Measurements from ENCODE around the gene CHRM1.
"Not testable (repeated sequence)": the region's sequence is repeated elsewhere in the genome, so short reads cannot be mapped to it uniquely, and the experiment has no call there.

CHRM1 gene

DNA sequence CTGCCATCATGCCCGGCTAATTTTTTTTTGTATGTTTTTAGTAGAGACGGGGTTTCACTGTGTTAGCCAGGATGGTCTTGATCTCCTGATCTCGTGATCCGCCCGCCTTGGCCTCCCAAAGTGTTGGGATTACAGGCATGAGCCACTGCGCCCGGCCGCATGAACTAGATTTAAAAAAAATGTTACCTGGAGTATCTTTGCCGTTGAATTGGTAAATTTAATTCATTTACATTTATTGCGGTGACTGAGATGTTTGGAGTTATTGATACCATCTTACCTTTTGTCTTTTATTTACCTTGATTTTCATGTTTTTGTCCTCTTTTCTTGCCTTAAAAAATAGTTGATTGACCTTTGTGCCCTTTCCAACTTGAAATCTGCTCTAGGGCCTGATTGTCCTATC lies 24.4 kb upstream of the CHRM1 start:
- H3K4me3 ChIP-seq (ENCODE audit: low read length in 2 of 2); H3K9ac ChIP-seq (ENCODE audit: low read depth in 1 of 2, low read length in 2 of 2); H3K27me3 ChIP-seq (ENCODE audit: control insufficient read depth in 2 of 2, insufficient read depth in 2 of 2, low read length in 2 of 2); H3K27ac ChIP-seq (ENCODE audit: low read depth in 2 of 2, low read length in 2 of 2); H3K9me3 ChIP-seq (ENCODE audit: control insufficient read depth in 2 of 2, low read length in 2 of 2); H3K36me3 ChIP-seq (ENCODE audit: control insufficient read depth in 2 of 2, insufficient read depth in 2 of 2, low read length in 2 of 2); H3K4me1 ChIP-seq (ENCODE audit: control insufficient read depth in 2 of 2, insufficient read depth in 2 of 2, low read length in 2 of 2): not testable (repeated sequence)

DNA sequence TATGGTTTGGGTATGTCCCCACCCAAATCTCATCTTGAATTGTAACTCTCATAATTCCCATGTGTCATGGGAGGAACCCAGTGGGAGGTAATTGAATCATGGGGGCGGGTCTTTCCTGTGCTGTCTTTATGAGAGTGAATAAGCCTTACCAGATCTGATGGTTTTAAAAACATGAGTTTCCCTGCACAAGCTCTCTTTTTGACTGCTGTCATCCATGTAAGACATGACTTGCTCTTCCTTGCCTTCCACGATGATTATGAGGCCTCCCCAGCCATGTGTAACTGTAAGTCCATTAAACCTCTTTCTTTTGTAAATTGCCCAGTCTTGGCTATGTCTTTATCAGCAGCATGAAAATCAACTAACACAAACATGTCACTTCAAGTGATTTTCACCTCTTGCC lies 16.4 kb upstream of the CHRM1 start:
- not testable (repeated sequence) for H3K27me3 ChIP-seq (ENCODE audit: control insufficient read depth in 2 of 2, insufficient read depth in 2 of 2, low read length in 2 of 2); H3K27ac ChIP-seq (ENCODE audit: low read depth in 2 of 2, low read length in 2 of 2); H3K36me3 ChIP-seq (ENCODE audit: control insufficient read depth in 2 of 2, insufficient read depth in 2 of 2, low read length in 2 of 2)

DNA sequence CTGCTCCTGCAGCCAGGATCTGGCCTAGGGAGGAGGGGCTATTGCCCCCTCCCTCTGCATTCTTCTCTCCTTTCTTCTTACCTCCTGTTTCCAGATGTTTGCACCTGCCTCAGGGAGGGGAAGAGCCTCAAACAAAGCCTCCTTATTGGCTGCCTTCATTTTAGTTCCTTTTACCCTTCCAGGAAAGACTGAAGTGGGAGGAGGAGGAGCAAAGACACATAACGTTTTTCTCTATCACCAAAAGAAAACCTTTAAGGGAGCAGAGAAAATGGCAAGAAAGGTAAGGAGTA lies 13.3 kb upstream of the CHRM1 start:
- Histone ChIP-seq H3K36me3 (ENCODE audit: control insufficient read depth in 2 of 2, insufficient read depth in 2 of 2, low read length in 2 of 2) (no peaks in the 10 kb centered on the region), H3K4me3 (ENCODE audit: low read length in 2 of 2) (no peak overlapping the region), H3K27ac (ENCODE audit: low read depth in 2 of 2, low read length in 2 of 2) (no peak overlapping the region), H3K4me1 (ENCODE audit: control insufficient read depth in 2 of 2, insufficient read depth in 2 of 2, low read length in 2 of 2) (no peaks in the 10 kb centered on the region), H3K27me3 (ENCODE audit: control insufficient read depth in 2 of 2, insufficient read depth in 2 of 2, low read length in 2 of 2) (no peaks in the 10 kb centered on the region), H3K9me3 (ENCODE audit: control insufficient read depth in 2 of 2, low read length in 2 of 2) (no peaks in the 10 kb centered on the region), H3K9ac (ENCODE audit: low read depth in 1 of 2, low read length in 2 of 2) (no peak overlapping the region)

More for the DNA sequence above, 16.4 kb upstream of the CHRM1 start:
- H3K4me1 ChIP-seq (ENCODE audit: control insufficient read depth in 2 of 2, insufficient read depth in 2 of 2, low read length in 2 of 2); H3K9ac ChIP-seq (ENCODE audit: low read depth in 1 of 2, low read length in 2 of 2); H3K9me3 ChIP-seq (ENCODE audit: control insufficient read depth in 2 of 2, low read length in 2 of 2); H3K4me3 ChIP-seq (ENCODE audit: low read length in 2 of 2): not testable (repeated sequence)

DNA sequence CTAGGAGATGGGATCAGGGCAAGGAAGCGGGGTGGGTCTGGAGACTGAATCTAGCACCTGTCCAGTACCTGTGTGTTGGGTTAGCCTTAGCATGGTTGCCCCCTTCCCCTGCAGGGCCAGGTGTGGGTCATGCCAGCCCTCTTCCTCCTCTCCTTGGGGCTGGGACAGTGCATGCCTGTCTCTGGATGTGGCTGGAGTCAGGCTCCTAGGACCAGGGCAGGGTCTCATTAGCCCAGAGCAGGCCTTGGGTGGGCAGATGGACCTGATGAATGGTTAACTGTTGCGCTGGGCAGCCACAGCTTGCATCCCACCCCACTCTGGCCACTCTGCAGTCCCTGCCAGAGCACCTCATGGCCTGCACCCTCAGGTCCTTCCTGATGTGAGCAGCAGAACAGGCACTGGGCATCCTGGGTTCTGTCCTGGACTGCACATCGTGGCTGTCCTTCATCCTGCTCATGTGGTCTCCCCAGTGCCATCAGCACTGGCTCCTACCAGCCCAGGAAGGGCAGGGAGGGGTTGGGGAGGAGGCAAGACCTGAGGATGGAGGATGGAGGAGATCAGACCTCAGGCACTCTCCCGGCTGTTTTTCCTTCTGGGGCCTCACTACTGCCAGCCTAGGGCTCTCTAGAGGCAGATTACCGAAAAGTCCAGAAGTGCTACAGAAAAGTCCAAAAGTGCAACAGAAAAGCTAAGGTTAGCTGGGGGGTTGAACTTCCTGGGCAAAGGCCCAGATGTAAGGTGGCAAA lies 12.8 kb upstream of the CHRM1 start:
- no peak overlapping the region for H3K4me3 ChIP-seq (ENCODE audit: low read length in 2 of 2)
- no peaks in the 10 kb centered on the region for H3K27me3 ChIP-seq (ENCODE audit: control insufficient read depth in 2 of 2, insufficient read depth in 2 of 2, low read length in 2 of 2)
- H3K4me1 ChIP-seq (ENCODE audit: control insufficient read depth in 2 of 2, insufficient read depth in 2 of 2, low read length in 2 of 2): no peaks in the 10 kb centered on the region
- H3K9ac ChIP-seq (ENCODE audit: low read depth in 1 of 2, low read length in 2 of 2): no peak overlapping the region
- no peaks in the 10 kb centered on the region for H3K9me3 ChIP-seq (ENCODE audit: control insufficient read depth in 2 of 2, low read length in 2 of 2)
- H3K27ac ChIP-seq (ENCODE audit: low read depth in 2 of 2, low read length in 2 of 2): no peak overlapping the region
- H3K36me3 ChIP-seq (ENCODE audit: control insufficient read depth in 2 of 2, insufficient read depth in 2 of 2, low read length in 2 of 2): no peaks in the 10 kb centered on the region

DNA sequence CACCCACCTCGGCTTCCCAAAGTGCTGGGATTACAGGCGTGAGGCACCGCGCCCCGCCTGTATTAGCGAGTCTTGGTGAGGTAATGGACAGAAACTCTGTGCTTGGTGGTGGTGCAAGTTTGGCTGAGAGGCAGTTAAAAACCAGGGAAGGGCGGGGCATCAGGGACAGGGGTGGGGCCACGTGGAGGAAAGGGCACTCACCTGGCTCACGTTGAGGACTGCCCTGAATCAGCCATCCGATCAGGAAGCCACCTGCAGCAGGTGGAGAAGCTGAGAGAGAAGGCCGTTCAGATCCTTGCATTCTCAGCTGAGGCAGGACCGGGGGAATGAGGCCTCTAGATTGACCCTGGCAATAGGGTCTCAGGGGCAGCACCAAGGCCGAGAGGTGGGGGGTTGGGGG lies 12.1 kb upstream of the CHRM1 start:
- Histone ChIP-seq H3K4me3 (ENCODE audit: low read length in 2 of 2) (no peak overlapping the region), H3K9me3 (ENCODE audit: control insufficient read depth in 2 of 2, low read length in 2 of 2) (no peaks in the 10 kb centered on the region), H3K4me1 (ENCODE audit: control insufficient read depth in 2 of 2, insufficient read depth in 2 of 2, low read length in 2 of 2) (no peaks in the 10 kb centered on the region), H3K36me3 (ENCODE audit: control insufficient read depth in 2 of 2, insufficient read depth in 2 of 2, low read length in 2 of 2) (no peaks in the 10 kb centered on the region), H3K9ac (ENCODE audit: low read depth in 1 of 2, low read length in 2 of 2) (no peak overlapping the region), H3K27me3 (ENCODE audit: control insufficient read depth in 2 of 2, insufficient read depth in 2 of 2, low read length in 2 of 2) (peaks cover 0 to 6% of the 10 kb centered on the region in 2 donors), H3K27ac (ENCODE audit: low read depth in 2 of 2, low read length in 2 of 2) (no peak overlapping the region)

DNA sequence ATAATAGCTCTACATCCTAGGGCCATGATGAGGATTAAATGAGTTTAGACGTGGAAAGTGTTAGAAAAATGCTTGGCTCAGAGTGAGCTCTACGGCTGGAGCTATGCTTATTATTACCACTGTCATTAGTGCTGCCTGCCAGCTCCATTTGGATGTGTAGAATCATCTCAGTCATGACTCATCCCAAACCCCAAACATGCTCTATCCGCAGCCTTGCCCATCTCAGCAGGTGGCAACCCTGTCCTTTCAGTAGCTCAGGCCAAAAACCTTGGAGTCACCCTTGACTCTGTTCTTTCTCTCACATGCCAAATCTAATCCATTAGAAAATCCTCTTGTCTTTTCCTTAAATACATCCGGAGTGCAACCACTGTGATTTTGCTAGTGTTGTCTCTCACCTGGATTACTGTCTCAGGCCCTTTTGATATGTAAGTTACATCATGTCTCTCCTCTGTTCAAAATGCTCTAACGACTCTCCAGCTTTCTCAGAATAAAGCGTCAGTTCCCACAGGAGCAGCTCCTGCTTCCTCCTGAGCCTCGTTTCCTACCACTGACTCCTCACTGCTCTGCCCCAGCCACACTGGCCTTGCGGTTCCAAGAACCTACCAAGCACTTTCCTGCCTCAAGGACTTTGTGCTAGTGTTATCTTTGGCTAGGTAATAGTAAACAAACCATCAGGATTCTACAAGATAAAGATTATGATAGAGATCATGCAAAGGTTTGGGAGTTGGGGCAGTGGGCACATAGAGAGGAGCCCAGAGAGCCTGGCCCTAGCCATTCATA lies 10.5 kb upstream of the CHRM1 start:
- no peaks in the 10 kb centered on the region for H3K9me3 ChIP-seq (ENCODE audit: control insufficient read depth in 2 of 2, low read length in 2 of 2)
- no peaks in the 10 kb centered on the region for H3K36me3 ChIP-seq (ENCODE audit: control insufficient read depth in 2 of 2, insufficient read depth in 2 of 2, low read length in 2 of 2)
- peaks cover 12 to 20% of the 10 kb centered on the region in 2 donors for H3K27me3 ChIP-seq (ENCODE audit: control insufficient read depth in 2 of 2, insufficient read depth in 2 of 2, low read length in 2 of 2)
- H3K4me1 ChIP-seq (ENCODE audit: control insufficient read depth in 2 of 2, insufficient read depth in 2 of 2, low read length in 2 of 2): no peaks in the 10 kb centered on the region
- no peak overlapping the region for H3K27ac ChIP-seq (ENCODE audit: low read depth in 2 of 2, low read length in 2 of 2)
- no peak overlapping the region for H3K4me3 ChIP-seq (ENCODE audit: low read length in 2 of 2)
- H3K9ac ChIP-seq (ENCODE audit: low read depth in 1 of 2, low read length in 2 of 2): no peak overlapping the region

DNA sequence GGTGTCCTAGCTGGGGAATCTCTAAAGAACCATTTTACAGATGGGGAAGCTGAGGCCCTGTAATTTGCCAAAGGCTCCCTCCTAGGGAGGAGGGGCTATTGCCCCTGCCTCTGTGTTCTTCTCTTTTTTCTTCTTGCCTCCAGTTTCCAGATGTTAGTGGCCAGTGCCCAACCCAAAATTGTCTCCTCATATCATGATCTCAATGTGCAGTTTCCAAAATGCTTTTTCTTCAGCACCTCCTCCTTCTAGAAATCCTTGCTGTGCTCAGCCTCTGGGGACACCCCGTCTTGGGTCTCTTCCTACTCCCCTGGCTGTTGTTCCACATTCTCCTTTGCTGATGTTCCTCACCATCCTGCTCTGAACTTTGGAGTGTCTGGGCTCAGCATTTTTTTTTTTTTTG lies 9.5 kb upstream of the CHRM1 start:
- no peak overlapping the region for H3K27ac ChIP-seq (ENCODE audit: low read depth in 2 of 2, low read length in 2 of 2)
- H3K9ac ChIP-seq (ENCODE audit: low read depth in 1 of 2, low read length in 2 of 2): no peak overlapping the region
- peaks cover 18 to 28% of the 10 kb centered on the region in 2 donors for H3K27me3 ChIP-seq (ENCODE audit: control insufficient read depth in 2 of 2, insufficient read depth in 2 of 2, low read length in 2 of 2)
- H3K4me1 ChIP-seq (ENCODE audit: control insufficient read depth in 2 of 2, insufficient read depth in 2 of 2, low read length in 2 of 2): no peaks in the 10 kb centered on the region
- no peak overlapping the region for H3K4me3 ChIP-seq (ENCODE audit: low read length in 2 of 2)
- H3K36me3 ChIP-seq (ENCODE audit: control insufficient read depth in 2 of 2, insufficient read depth in 2 of 2, low read length in 2 of 2): no peaks in the 10 kb centered on the region
- H3K9me3 ChIP-seq (ENCODE audit: control insufficient read depth in 2 of 2, low read length in 2 of 2): no peaks in the 10 kb centered on the region

DNA sequence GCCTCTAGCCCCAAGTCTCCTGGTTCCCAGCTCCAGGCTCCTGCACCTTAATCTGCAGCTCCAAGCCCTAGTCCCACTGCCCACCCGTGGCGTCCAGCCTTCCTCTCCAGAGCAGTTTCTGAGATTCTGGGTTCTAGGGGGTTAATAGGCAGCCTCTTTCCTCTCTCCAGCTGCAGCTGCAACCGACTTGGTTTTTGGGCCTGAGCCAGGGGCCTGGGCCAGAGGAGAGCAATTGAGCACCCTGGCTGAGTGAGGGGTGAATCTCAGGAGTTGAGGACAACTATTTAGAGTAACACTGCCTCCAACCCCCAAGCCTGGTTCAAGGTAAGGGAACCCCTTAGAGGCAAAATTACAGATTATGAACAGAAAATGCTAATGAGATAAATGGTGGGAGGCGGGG lies 9.0 kb upstream of the CHRM1 start:
- no peaks in the 10 kb centered on the region for H3K9me3 ChIP-seq (ENCODE audit: control insufficient read depth in 2 of 2, low read length in 2 of 2)
- no peaks in the 10 kb centered on the region for H3K36me3 ChIP-seq (ENCODE audit: control insufficient read depth in 2 of 2, insufficient read depth in 2 of 2, low read length in 2 of 2)
- peaks cover 0 to 2% of the 10 kb centered on the region in 2 donors for H3K4me1 ChIP-seq (ENCODE audit: control insufficient read depth in 2 of 2, insufficient read depth in 2 of 2, low read length in 2 of 2)
- no peak overlapping the region for H3K27ac ChIP-seq (ENCODE audit: low read depth in 2 of 2, low read length in 2 of 2)
- H3K4me3 ChIP-seq (ENCODE audit: low read length in 2 of 2): no peak overlapping the region
- H3K9ac ChIP-seq (ENCODE audit: low read depth in 1 of 2, low read length in 2 of 2): no peak overlapping the region
- peaks cover 23 to 31% of the 10 kb centered on the region in 2 donors for H3K27me3 ChIP-seq (ENCODE audit: control insufficient read depth in 2 of 2, insufficient read depth in 2 of 2, low read length in 2 of 2)

DNA sequence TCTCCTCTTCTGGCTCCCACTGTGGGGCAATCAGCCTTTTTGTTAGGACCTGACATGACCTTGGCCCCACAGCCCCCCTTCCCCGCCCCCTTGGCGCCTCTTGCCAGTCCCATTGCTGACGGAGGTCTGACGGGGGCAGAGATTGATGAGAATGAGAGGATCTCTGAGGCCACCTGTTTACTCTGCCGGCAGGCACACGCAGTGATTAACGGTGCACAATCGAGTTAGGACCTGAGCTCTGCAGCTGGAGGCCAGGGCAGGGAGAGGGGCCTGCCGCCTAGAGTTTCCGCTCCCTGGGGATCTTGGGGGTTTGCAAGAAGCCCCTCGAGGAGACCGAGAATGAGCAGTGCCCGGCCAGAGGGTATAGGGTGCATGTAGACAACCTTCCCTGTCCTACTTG lies 6.8 kb upstream of the CHRM1 start:
- Histone ChIP-seq H3K9ac (ENCODE audit: low read depth in 1 of 2, low read length in 2 of 2) (no peak overlapping the region), H3K9me3 (ENCODE audit: control insufficient read depth in 2 of 2, low read length in 2 of 2) (no peaks in the 10 kb centered on the region), H3K27me3 (ENCODE audit: control insufficient read depth in 2 of 2, insufficient read depth in 2 of 2, low read length in 2 of 2) (peaks cover 34 to 41% of the 10 kb centered on the region in 2 donors), H3K36me3 (ENCODE audit: control insufficient read depth in 2 of 2, insufficient read depth in 2 of 2, low read length in 2 of 2) (no peaks in the 10 kb centered on the region), H3K4me1 (ENCODE audit: control insufficient read depth in 2 of 2, insufficient read depth in 2 of 2, low read length in 2 of 2) (peaks cover 2 to 3% of the 10 kb centered on the region in 2 donors), H3K27ac (ENCODE audit: low read depth in 2 of 2, low read length in 2 of 2) (no peak overlapping the region), H3K4me3 (ENCODE audit: low read length in 2 of 2) (no peak overlapping the region)

DNA sequence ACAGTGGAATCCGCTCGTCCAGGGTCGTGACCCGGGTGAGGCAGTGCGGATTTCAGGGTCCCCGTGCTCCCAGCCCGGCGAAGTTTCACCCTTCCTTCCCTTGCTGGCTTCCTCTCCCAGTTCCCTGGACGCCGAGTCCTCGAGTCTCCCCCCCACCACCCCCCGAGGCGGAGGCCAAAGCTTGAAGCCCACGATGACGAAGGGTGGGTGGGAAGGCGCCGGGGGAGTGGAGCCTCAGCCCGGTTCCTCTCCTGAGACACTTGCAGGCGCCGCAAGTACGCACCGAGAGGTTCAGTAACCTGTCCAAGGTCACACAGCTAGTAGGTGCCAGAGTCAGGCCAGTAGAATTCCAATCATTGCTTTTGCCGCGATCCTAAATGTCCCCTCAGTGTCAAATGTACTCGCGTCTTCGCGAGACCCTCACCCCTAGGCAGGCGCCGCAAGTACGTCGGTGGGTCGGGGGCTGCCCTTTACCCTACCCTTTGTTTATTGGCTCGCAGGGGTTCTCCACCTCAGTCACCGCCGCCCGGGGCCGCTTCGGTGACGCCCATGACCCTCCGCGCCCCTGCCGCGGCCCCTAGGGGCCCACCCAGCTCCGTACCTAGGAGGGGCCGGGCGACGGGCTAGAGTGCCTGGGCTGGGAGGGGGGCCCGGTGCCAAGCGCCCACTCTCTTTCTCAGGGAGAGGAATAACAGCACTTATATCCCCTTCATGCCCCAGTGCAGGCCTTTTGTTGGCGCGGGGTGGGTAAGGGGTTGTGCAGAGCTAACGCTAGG lies 5.7 kb upstream of the CHRM1 start:
- peaks cover 45 to 46% of the 10 kb centered on the region in 2 donors for H3K27me3 ChIP-seq (ENCODE audit: control insufficient read depth in 2 of 2, insufficient read depth in 2 of 2, low read length in 2 of 2)
- no peaks in the 10 kb centered on the region for H3K9me3 ChIP-seq (ENCODE audit: control insufficient read depth in 2 of 2, low read length in 2 of 2)
- peak overlapping the region in 1 of 2 donors; percentile 0 for H3K4me3 ChIP-seq (ENCODE audit: low read length in 2 of 2)

More for the DNA sequence above, 5.7 kb upstream of the CHRM1 start:
- no peak overlapping the region for H3K9ac ChIP-seq (ENCODE audit: low read depth in 1 of 2, low read length in 2 of 2)
- H3K36me3 ChIP-seq (ENCODE audit: control insufficient read depth in 2 of 2, insufficient read depth in 2 of 2, low read length in 2 of 2): no peaks in the 10 kb centered on the region
- no peak overlapping the region for H3K27ac ChIP-seq (ENCODE audit: low read depth in 2 of 2, low read length in 2 of 2)
- peaks cover 2 to 7% of the 10 kb centered on the region in 2 donors for H3K4me1 ChIP-seq (ENCODE audit: control insufficient read depth in 2 of 2, insufficient read depth in 2 of 2, low read length in 2 of 2)
